Osteoblast (primary cell): ENCODE data around the gene ERLIN1. TPM values are rescaled to one million over a fixed set of nuclear protein-coding genes. Genes with fewer than 3 reads are reported as not detected.

Source experiments
- DNase-seq: peaks from one replicate; pipeline ENCODE4 v3.0.0; 2011; ENCODE audit warnings: low spot score, mixed read lengths; ENCODE audit not compliant: insufficient read length; ENCODE audit errors: missing footprints
- H2AFZ ChIP-seq: 2 replicates; pipeline ENCODE4 v1.6.0; 2011; ENCODE audit warnings: mild to moderate bottlenecking, low read length
- H3K27ac ChIP-seq: 2 replicates; pipeline ENCODE4 v1.5.1; 2011; ENCODE audit warnings: mild to moderate bottlenecking, low read depth, low read length, moderate library complexity
- H3K27me3 ChIP-seq: 2 replicates; pipeline ENCODE4 v1.6.0; 2012; ENCODE audit warnings: mild to moderate bottlenecking, control low read depth, inconsistent platforms, low read length, moderate library complexity; ENCODE audit not compliant: insufficient read depth
- H3K36me3 ChIP-seq: 2 replicates; pipeline ENCODE4 v1.5.1; 2011; ENCODE audit warnings: mild to moderate bottlenecking, low read length, control low read depth, moderate library complexity; ENCODE audit not compliant: insufficient read depth
- H3K4me1 ChIP-seq: 2 replicates; pipeline ENCODE4 v1.5.1; 2011; ENCODE audit warnings: mild to moderate bottlenecking, low read length, control low read depth, moderate library complexity; ENCODE audit not compliant: insufficient read depth
- H3K4me2 ChIP-seq: 2 replicates; pipeline ENCODE4 v1.6.0; 2011; ENCODE audit warnings: mild to moderate bottlenecking, low read length; ENCODE audit not compliant: insufficient read depth
- H3K4me3 ChIP-seq: fragments of 200-600 bp; sonication (generic); 3 replicates; pipeline ENCODE4 v1.5.1; 2012; ENCODE audit warnings: mild to moderate bottlenecking, low read length, inconsistent platforms; ENCODE audit not compliant: insufficient read depth
- H3K79me2 ChIP-seq: 2 replicates; pipeline ENCODE4 v1.6.0; 2012; ENCODE audit warnings: mild to moderate bottlenecking, low read length, control low read depth, inconsistent platforms; ENCODE audit not compliant: insufficient read depth
- H3K9me3 ChIP-seq: 2 replicates; pipeline ENCODE4 v1.5.1; 2011; ENCODE audit warnings: low read depth, low read length, control low read depth
- H4K20me1 ChIP-seq: 2 replicates; pipeline ENCODE4 v1.6.0; 2012; ENCODE audit warnings: mild to moderate bottlenecking, low read length, control low read depth; ENCODE audit not compliant: insufficient read depth
- CTCF ChIP-seq: IDR thresholded peaks from 2 replicates; pipeline ENCODE4 v1.5.1; 2011; ENCODE audit warnings: mild to moderate bottlenecking, low read depth, low read length, moderate library complexity; ENCODE audit errors: extremely low read depth
- total RNA-seq: library from RNA; depleted of rRNA; stranded (reverse); fragments of >200 nt; gene quantifications from 2 replicates; pipeline ENCODE4 v1.2.3, GENCODE V29; 2012

ERLIN1 gene
- total RNA-seq, 1 donor = 28.6 TPM

- H3K4me3 ChIP-seq = no peak overlapping the region
- no peaks in the 10 kb centered on the region for H4K20me1 ChIP-seq
- H2AFZ ChIP-seq = no peak overlapping the region
- no peaks in the 10 kb centered on the region for H3K36me3 ChIP-seq
- no peak for TF ChIP-seq CTCF
- H3K79me2 ChIP-seq = no peaks in the 10 kb centered on the region
- H3K4me2 ChIP-seq = no peak overlapping the region
- peaks cover 15% of the 10 kb centered on the region for H3K27me3 ChIP-seq
- no peak for DNase-seq
- no peak overlapping the region for H3K27ac ChIP-seq
- H3K4me1 ChIP-seq = no peaks in the 10 kb centered on the region
- H3K9me3 ChIP-seq = no peaks in the 10 kb centered on the region
Observed at GRCh38 chr10:100132427-100132826, 53.4 kb downstream of the ERLIN1 start.

- H3K27me3 ChIP-seq = peaks cover 9% of the 10 kb centered on the region
- no peak overlapping the region for H3K4me3 ChIP-seq
- no peaks in the 10 kb centered on the region for H3K36me3 ChIP-seq
- no peak for TF ChIP-seq CTCF
- no peaks in the 10 kb centered on the region for H3K9me3 ChIP-seq
- no peak for DNase-seq
- no peak overlapping the region for H2AFZ ChIP-seq
- no peak overlapping the region for H3K27ac ChIP-seq
- H4K20me1 ChIP-seq = no peaks in the 10 kb centered on the region
- no peaks in the 10 kb centered on the region for H3K79me2 ChIP-seq
- no peak overlapping the region for H3K4me2 ChIP-seq
- H3K4me1 ChIP-seq = no peaks in the 10 kb centered on the region
Observed at GRCh38 chr10:100131571-100131970, 54.3 kb downstream of the ERLIN1 start.

GRCh38 chr10:100130831-100131230, 55.0 kb downstream of the ERLIN1 start:
- Histone ChIP-seq H3K27ac (no peak overlapping the region), H3K4me1 (no peaks in the 10 kb centered on the region), H3K27me3 (peaks cover 6% of the 10 kb centered on the region), H2AFZ (no peak overlapping the region), H4K20me1 (no peaks in the 10 kb centered on the region), H3K4me3 (no peak overlapping the region), H3K9me3 (no peaks in the 10 kb centered on the region), H3K79me2 (no peaks in the 10 kb centered on the region), H3K4me2 (no peak overlapping the region), H3K36me3 (no peaks in the 10 kb centered on the region)
- TF ChIP-seq CTCF = no peak
- no peak for DNase-seq

- Histone ChIP-seq H3K4me2 (no peak overlapping the region), H3K4me3 (no peak overlapping the region), H3K36me3 (no peaks in the 10 kb centered on the region), H3K79me2 (no peaks in the 10 kb centered on the region), H3K4me1 (no peaks in the 10 kb centered on the region), H4K20me1 (no peaks in the 10 kb centered on the region), H3K27me3 (peaks cover 6% of the 10 kb centered on the region), H3K27ac (no peak overlapping the region), H3K9me3 (no peaks in the 10 kb centered on the region), H2AFZ (no peak overlapping the region)
- TF ChIP-seq CTCF = no peak
- no peak for DNase-seq
Observed at GRCh38 chr10:100129424-100129823, 56.4 kb downstream of the ERLIN1 start.
